SU-DHL-6 (cell line): ENCODE data around the gene TMC4.

Experiments
- H2AFZ ChIP-seq: fragments of 200-600 bp; sonication (generic); 2 replicates; pipeline ENCODE4 v1.6.1; 2014; ENCODE audit warnings: low read depth, mild to moderate bottlenecking, moderate library complexity, mixed read lengths, antibody characterized with exemption, low read length; ENCODE audit not compliant: severe bottlenecking
- H3F3A ChIP-seq: fragments of 200-600 bp; shearing (Covaris generic); 2 replicates; pipeline ENCODE4 v1.6.0; 2016; ENCODE audit warnings: antibody characterized with exemption, mild to moderate bottlenecking; ENCODE audit not compliant: insufficient read depth
- H3K27ac ChIP-seq: fragments of 200-600 bp; sonication (generic); 2 replicates; pipeline ENCODE4 v1.5.1; 2016; ENCODE audit warnings: low read depth, mild to moderate bottlenecking, low read length, moderate library complexity, mixed read lengths
- H3K27me3 ChIP-seq: fragments of 200-600 bp; sonication (generic), shearing (Covaris generic); 2 replicates; pipeline ENCODE4 v1.6.0; 2014; ENCODE audit warnings: mild to moderate bottlenecking, low read length
- H3K36me3 ChIP-seq: fragments of 200-600 bp; sonication (generic); 2 replicates; pipeline ENCODE4 v1.6.1; 2014; ENCODE audit warnings: mild to moderate bottlenecking, low read length, mixed read lengths
- H3K4me2 ChIP-seq: fragments of 300-600, 200-600 bp; shearing (Covaris generic), sonication (generic); 2 replicates; pipeline ENCODE4 v1.6.0; 2014; ENCODE audit warnings: low read length, low read depth, mild to moderate bottlenecking; ENCODE audit not compliant: poor library complexity, severe bottlenecking
- H3K4me3 ChIP-seq: fragments of 200-600 bp; sonication (generic); 2 replicates; pipeline ENCODE4 v1.5.1; 2014; ENCODE audit warnings: antibody characterized with exemption, low read length, mild to moderate bottlenecking, mixed read lengths; ENCODE audit not compliant: insufficient read depth, poor library complexity, severe bottlenecking
- H3K79me2 ChIP-seq: fragments of 200-600 bp; sonication (generic); 2 replicates; pipeline ENCODE4 v1.6.1; 2014; ENCODE audit warnings: mild to moderate bottlenecking, low read length, moderate library complexity; ENCODE audit not compliant: insufficient read depth
- H3K9ac ChIP-seq: fragments of 200-600 bp; sonication (generic); 2 replicates; pipeline ENCODE4 v1.7.0; 2014; ENCODE audit warnings: mild to moderate bottlenecking, low read length
- H3K9me2 ChIP-seq: fragments of 200-600 bp; sonication (generic); replicated peaks from 2 replicates; pipeline ENCODE4 v1.6.1; 2014; ENCODE audit warnings: low read length; ENCODE audit not compliant: insufficient read depth
- H3K9me3 ChIP-seq: fragments of 200-600 bp; sonication (generic); 2 replicates; pipeline ENCODE4 v1.6.1; 2014; ENCODE audit warnings: low read length, mixed read lengths; ENCODE audit not compliant: insufficient read depth
- H4K20me1 ChIP-seq: fragments of 200-600 bp; sonication (generic); 2 replicates; pipeline ENCODE4 v1.6.1; 2014; ENCODE audit warnings: low read depth, mild to moderate bottlenecking, antibody characterized with exemption, low read length, moderate library complexity, mixed read lengths
- EZH2phosphoT487 ChIP-seq: fragments of 200-600 bp; sonication (generic), shearing (Covaris generic); conservative IDR thresholded peaks from 2 replicates; pipeline ENCODE4 v1.6.1; 2018; ENCODE audit warnings: mild to moderate bottlenecking, antibody characterized with exemption, low read length, moderate library complexity, mixed read lengths
- TF ChIP-seq, protein P1 (sequence below): fragments of 200-600 bp; sonication (generic); IDR thresholded peaks from one replicate; pipeline ENCODE4 v1.5.1; 2017; ENCODE audit warnings: antibody characterized with exemption, mild to moderate bottlenecking, low read length, moderate library complexity; ENCODE audit not compliant: insufficient read depth, poor library complexity, severe bottlenecking

Gene TMC4

GRCh38 chr19:54136086-54136863 is 36.7 kb downstream of the TMC4 start:
- Histone ChIP-seq H3K9me3 (no peaks in the 10 kb centered on the region), H3K27ac (no peak overlapping the region), H3K9me2 (no peaks in the 10 kb centered on the region)

GRCh38 chr19:54133957-54134590 is 38.9 kb downstream of the TMC4 start:
- H3K9me3 ChIP-seq = no peaks in the 10 kb centered on the region
- no peaks in the 10 kb centered on the region for H3F3A ChIP-seq
- H3K9me2 ChIP-seq = no peaks in the 10 kb centered on the region
- TF ChIP-seq, protein P1, sequence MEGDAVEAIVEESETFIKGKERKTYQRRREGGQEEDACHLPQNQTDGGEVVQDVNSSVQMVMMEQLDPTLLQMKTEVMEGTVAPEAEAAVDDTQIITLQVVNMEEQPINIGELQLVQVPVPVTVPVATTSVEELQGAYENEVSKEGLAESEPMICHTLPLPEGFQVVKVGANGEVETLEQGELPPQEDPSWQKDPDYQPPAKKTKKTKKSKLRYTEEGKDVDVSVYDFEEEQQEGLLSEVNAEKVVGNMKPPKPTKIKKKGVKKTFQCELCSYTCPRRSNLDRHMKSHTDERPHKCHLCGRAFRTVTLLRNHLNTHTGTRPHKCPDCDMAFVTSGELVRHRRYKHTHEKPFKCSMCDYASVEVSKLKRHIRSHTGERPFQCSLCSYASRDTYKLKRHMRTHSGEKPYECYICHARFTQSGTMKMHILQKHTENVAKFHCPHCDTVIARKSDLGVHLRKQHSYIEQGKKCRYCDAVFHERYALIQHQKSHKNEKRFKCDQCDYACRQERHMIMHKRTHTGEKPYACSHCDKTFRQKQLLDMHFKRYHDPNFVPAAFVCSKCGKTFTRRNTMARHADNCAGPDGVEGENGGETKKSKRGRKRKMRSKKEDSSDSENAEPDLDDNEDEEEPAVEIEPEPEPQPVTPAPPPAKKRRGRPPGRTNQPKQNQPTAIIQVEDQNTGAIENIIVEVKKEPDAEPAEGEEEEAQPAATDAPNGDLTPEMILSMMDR = no peak
- no peak for TF ChIP-seq EZH2phosphoT487
- no peak overlapping the region for H3K4me2 ChIP-seq
- H3K27me3 ChIP-seq = no peaks in the 10 kb centered on the region
- H2AFZ ChIP-seq = no peak overlapping the region
- H3K79me2 ChIP-seq = peaks cover 13% of the 10 kb centered on the region
- no peak overlapping the region for H3K4me3 ChIP-seq
- no peak overlapping the region for H3K9ac ChIP-seq
- H3K27ac ChIP-seq = no peak overlapping the region
- H4K20me1 ChIP-seq = no peaks in the 10 kb centered on the region
- no peaks in the 10 kb centered on the region for H3K36me3 ChIP-seq

More at GRCh38 chr19:54136086-54136863, 36.7 kb downstream of the TMC4 start:
- H3K36me3 ChIP-seq = no peaks in the 10 kb centered on the region
- no peaks in the 10 kb centered on the region; the same call in 1 of the 2 replicates for H4K20me1 ChIP-seq
- H3K9ac ChIP-seq = peak overlapping the region; percentile 63
- H3F3A ChIP-seq = no peaks in the 10 kb centered on the region
- no peaks in the 10 kb centered on the region for H3K27me3 ChIP-seq
- no peak for TF ChIP-seq EZH2phosphoT487
- TF ChIP-seq, protein P1 = no peak
- peak overlapping the region; percentile 82 for H3K4me2 ChIP-seq
- peak overlapping the region; percentile 57 for H3K4me3 ChIP-seq
- peak overlapping the region; percentile 69 for H2AFZ ChIP-seq
- H3K79me2 ChIP-seq = peaks cover 35% of the 10 kb centered on the region

DNA sequence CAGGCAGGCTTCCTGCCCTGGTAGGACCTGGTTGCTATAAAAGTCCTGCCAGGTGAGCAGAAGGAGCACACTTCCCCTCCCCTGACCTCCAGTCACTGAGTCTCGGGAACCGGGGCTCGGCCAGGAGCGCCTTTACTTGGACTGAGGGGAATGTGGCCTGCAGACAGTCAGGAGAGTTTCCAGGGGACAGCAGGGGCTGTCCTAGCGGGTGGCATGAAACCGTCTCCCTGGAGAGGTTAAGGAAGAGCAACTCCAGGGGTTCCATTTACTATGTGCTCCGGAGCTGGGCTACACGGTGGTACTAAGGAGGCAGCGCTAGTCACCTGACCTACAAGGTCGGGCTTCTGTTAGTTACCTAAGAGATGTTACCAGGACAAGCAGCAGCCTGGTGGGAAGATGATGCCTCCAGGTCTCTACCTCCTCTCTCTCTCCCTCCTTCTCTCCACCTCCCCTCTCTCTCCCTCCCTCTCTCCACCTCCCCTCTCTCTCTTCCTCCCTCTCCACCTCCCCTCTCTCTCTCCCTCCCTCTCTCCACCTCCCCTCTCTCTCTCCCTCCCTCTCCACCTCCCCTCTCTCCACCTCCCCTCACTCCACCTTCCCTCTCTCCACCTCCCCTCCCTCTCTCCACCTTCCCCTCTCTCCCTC is 39.5 kb downstream of the TMC4 start:
- TF ChIP-seq, protein P1 = no peak
- no peak for TF ChIP-seq EZH2phosphoT487
- H4K20me1 ChIP-seq = no peaks in the 10 kb centered on the region
- H3F3A ChIP-seq = no peaks in the 10 kb centered on the region
- no peaks in the 10 kb centered on the region for H3K36me3 ChIP-seq
- no peak overlapping the region for H3K4me3 ChIP-seq
- H3K79me2 ChIP-seq = peaks cover 7% of the 10 kb centered on the region
- H3K27ac ChIP-seq = no peak overlapping the region
- no peaks in the 10 kb centered on the region for H3K27me3 ChIP-seq
- no peak overlapping the region for H2AFZ ChIP-seq
- H3K4me2 ChIP-seq = no peak overlapping the region
- H3K9me3 ChIP-seq = no peaks in the 10 kb centered on the region
- no peak overlapping the region for H3K9ac ChIP-seq
- no peaks in the 10 kb centered on the region for H3K9me2 ChIP-seq
